HepG2 (cell line): Measurements from ENCODE around the gene EFHD2. TPM values are rescaled to one million over a fixed set of nuclear protein-coding genes. Genes with fewer than 3 reads are reported as not detected.

ENCODE experiments used
- ATAC-seq: fragments of 200-7000 bp; cut with Tn5 transposase; 3 replicates; pipeline ENCODE4 v1.9.1; 2020; ENCODE audit warnings: mild to moderate bottlenecking, moderate library complexity
- BruUV-seq: library from RNA; stranded (reverse); fragments of 400-500 nt; replicated peaks from 2 replicates; lab custom pipeline; 2021; lab: Mats Ljungman, UMichigan
- CTCF ChIA-PET: fragments of 300-600 bp; formaldehyde crosslinking; extraction: SDS; loops from one replicate; lab custom pipeline; 2021; ENCODE audit warnings: low total read pairs, inconsistent platforms, low intra/inter-chr PET ratio; lab: Yijun Ruan, JAX
- POLR2A ChIA-PET: fragments of 350-600 bp; sonication (Branson Sonifier 250); formaldehyde crosslinking; loops from one replicate; lab custom pipeline; 2020; ENCODE audit warnings: antibody characterized with exemption, inconsistent platforms; lab: Yijun Ruan, JAX
- DNase-seq: peaks from one replicate; pipeline ENCODE4 v3.0.0-alpha.2; 2015; ENCODE audit warnings: low spot score
- FAIRE-seq: peaks from 3 replicates; lab custom pipeline; 2011; peaks lifted over from hg19 to GRCh38; lab: Jason Lieb, UNC
- H2AFZ ChIP-seq: one replicate; pipeline ENCODE4 v1.6.1; 2011; ENCODE audit warnings: low read length, inconsistent platforms
- H3K27ac ChIP-seq: fragments of 300-600 bp; 3 replicates; pipeline ENCODE4 v1.8.0; 2011; ENCODE audit warnings: mixed run types, mild to moderate bottlenecking, mixed read lengths, low read length, inconsistent platforms; ENCODE audit not compliant: insufficient read depth; ENCODE audit errors: extremely low read length
- H3K27me3 ChIP-seq, 2 experiments: fragments of 200-600 bp in 1 of 2; 2 replicates in 1 of 2; 3 replicates in 1 of 2; pipeline versions ENCODE4 v1.6.0 to v1.8.0; 2011; ENCODE audit warnings: low read length in 2 of 2, mild to moderate bottlenecking in 2 of 2, moderate library complexity in 2 of 2, inconsistent platforms in 1 of 2; ENCODE audit not compliant: insufficient read depth in 2 of 2, control insufficient read depth in 1 of 2
- H3K36me3 ChIP-seq, 2 experiments: fragments of 200-600 bp in 1 of 2; replicated peaks in 1 of 2; 2 replicates in 1 of 2; 3 replicates in 1 of 2; pipeline versions ENCODE4 v1.5.1 to v1.8.0; 2011; ENCODE audit warnings: low read length in 2 of 2, inconsistent platforms in 1 of 2; ENCODE audit not compliant: insufficient read depth in 2 of 2, control insufficient read depth in 1 of 2
- H3K4me1 ChIP-seq: 2 replicates; pipeline ENCODE4 v1.5.1; 2012; ENCODE audit warnings: low read length, inconsistent platforms; ENCODE audit not compliant: insufficient read depth
- H3K4me2 ChIP-seq: 2 replicates; pipeline ENCODE4 v1.6.0; 2011; ENCODE audit warnings: low read depth, low read length, inconsistent platforms
- H3K4me3 ChIP-seq, 3 experiments: fragments of 200-600 bp in 1 of 3; sonication (generic), shearing (Covaris generic) in 1 of 3; replicated peaks in 1 of 3; 2 replicates each; pipeline ENCODE4 v1.5.1; 2011 to 2016; ENCODE audit warnings: low read length in 3 of 3, inconsistent platforms in 2 of 3, low read depth in 2 of 3, mild to moderate bottlenecking in 2 of 3, control low read depth in 1 of 3, mixed read lengths in 1 of 3; ENCODE audit not compliant: insufficient read depth in 1 of 3
- H3K79me2 ChIP-seq: one replicate; pipeline ENCODE4 v1.6.1; 2011; ENCODE audit warnings: low read length, inconsistent platforms; ENCODE audit not compliant: insufficient read depth
- H3K9ac ChIP-seq: 2 replicates; pipeline ENCODE4 v1.6.0; 2011; ENCODE audit warnings: mild to moderate bottlenecking, low read depth, low read length, inconsistent platforms; ENCODE audit not compliant: insufficient read depth
- H3K9me3 ChIP-seq: 2 replicates; pipeline ENCODE4 v1.5.1; 2012; ENCODE audit warnings: mild to moderate bottlenecking, low read length
- H4K20me1 ChIP-seq: 2 replicates; pipeline ENCODE4 v1.6.0; 2011; ENCODE audit warnings: inconsistent platforms, mild to moderate bottlenecking, low read length, moderate library complexity; ENCODE audit not compliant: insufficient read depth
- BCL6 ChIP-seq: IDR thresholded peaks from 2 replicates; pipeline ENCODE4 v1.6.1; 2016; ENCODE audit warnings: missing genetic modification reagents, missing compliant biosample characterization
- HNF4G ChIP-seq, 2 experiments: sonication (generic) in 1 of 2; formaldehyde crosslinking in 1 of 2; IDR thresholded peaks; 2 replicates each; pipeline versions ENCODE4 v1.4.0 to v1.6.1; 2011 to 2020; ENCODE audit warnings: borderline replicate concordance in 2 of 2, low read depth in 2 of 2, mild to moderate bottlenecking in 2 of 2, low read length in 1 of 2, missing genetic modification reagents in 1 of 2, moderate library complexity in 1 of 2
- PHB2 ChIP-seq: fragments of 450-650 bp; IDR thresholded peaks from 2 replicates; pipeline ENCODE4 v1.6.1; 2018; ENCODE audit not compliant: partially characterized antibody
- SAP130 ChIP-seq: IDR thresholded peaks from 2 replicates; pipeline ENCODE4 v1.6.1; 2016; ENCODE audit warnings: low read depth
- TAF1 ChIP-seq: sonication (generic); formaldehyde crosslinking; IDR thresholded peaks from 2 replicates; pipeline ENCODE4 v1.4.0; 2020; ENCODE audit warnings: missing genetic modification reagents
- TBL1XR1 ChIP-seq: fragments of 150-350 bp; IDR thresholded peaks from 2 replicates; pipeline ENCODE4 v1.6.1; 2014; ENCODE audit warnings: borderline replicate concordance, low read length; ENCODE audit not compliant: partially characterized antibody
- TP53 ChIP-seq: sonication (generic); formaldehyde crosslinking; conservative IDR thresholded peaks from 2 replicates; pipeline ENCODE4 v1.4.0; 2020; ENCODE audit warnings: missing genetic modification reagents
- XRCC5 ChIP-seq: fragments of 200-400 bp; formaldehyde crosslinking; optimal IDR thresholded peaks from 2 replicates; pipeline ENCODE3; 2017; ENCODE audit warnings: mild to moderate bottlenecking, low read length
- ZNF678 ChIP-seq: sonication (generic); formaldehyde crosslinking; IDR thresholded peaks from 2 replicates; pipeline ENCODE4 v1.4.0; 2020; ENCODE audit warnings: mild to moderate bottlenecking, missing genetic modification reagents
- WGBS: methylation state at CpG from one replicate; pipeline ENCODE4 v1.1.6; 2017; ENCODE audit warnings: low lambda C conversion rate; 5-methylcytosine and 5-hydroxymethylcytosine counted together
- in situ Hi-C: cut with HindIII; loops from 2 replicates; pipeline ENCODE4 v1.10.0; 2017; ENCODE audit warnings: low pct_unique_long_range_greater_than_20kb; ENCODE audit not compliant: extremely low pct_ligation_motif_present
- intact Hi-C: fragments of 100-400 bp; cut with micrococcal nuclease; formaldehyde crosslinking; loops from one replicate; pipeline ENCODE4 v1.10.0; 2022; ENCODE audit not compliant: unreplicated experiment
- polyA plus RNA-seq, 8 experiments: library from polyadenylated mRNA; depleted of rRNA in 3 of 8; stranded (reverse) in 7 of 8; unstranded in 1 of 8; fragments of >200 nt; fragmentation: Illumina TruSeq in 4 of 8; extraction: Trizol in 4 of 8; gene quantifications; 2 replicates each; pipeline versions ENCODE4 v1.2.1 to v1.2.3, GENCODE V29; 2011 to 2016; ENCODE audit warnings: low read depth in 4 of 8, missing spikeins in 1 of 8, mixed read lengths in 1 of 8; ENCODE audit not compliant: insufficient read depth in 1 of 8
- total RNA-seq, 5 experiments: library from RNA; depleted of rRNA; stranded (reverse); fragments of >200 nt; fragmentation: Illumina TruSeq; extraction: Trizol; gene quantifications; 2 replicates each; pipeline ENCODE4 v1.2.3, GENCODE V29; 2016; ENCODE audit warnings: low read depth in 1 of 5
- TF ChIP-seq, protein P1 (sequence below): sonication (generic); formaldehyde crosslinking; IDR thresholded peaks from 2 replicates; pipeline ENCODE4 v1.4.0; 2020; ENCODE audit warnings: mild to moderate bottlenecking, low read depth, missing genetic modification reagents
- TF ChIP-seq, protein P2 (sequence below): sonication (generic); formaldehyde crosslinking; IDR thresholded peaks from 2 replicates; pipeline ENCODE4 v1.4.0; 2020; ENCODE audit warnings: missing genetic modification reagents
- TF ChIP-seq, protein P3 (sequence below): sonication (generic); formaldehyde crosslinking; conservative IDR thresholded peaks from 2 replicates; pipeline ENCODE4 v1.8.0; 2022; ENCODE audit warnings: mild to moderate bottlenecking, moderate library complexity, missing genetic modification reagents
- TF ChIP-seq, protein P4 (sequence below): sonication (generic); formaldehyde crosslinking; IDR thresholded peaks from 2 replicates; pipeline ENCODE4 v1.4.0; 2020; ENCODE audit warnings: missing genetic modification reagents
- TF ChIP-seq, protein P5 (sequence below): sonication (generic); formaldehyde crosslinking; IDR thresholded peaks from 2 replicates; pipeline ENCODE4 v1.8.0; 2022; ENCODE audit warnings: mild to moderate bottlenecking, missing genetic modification reagents, moderate library complexity
- TF ChIP-seq, protein P6 (sequence below): sonication (generic); formaldehyde crosslinking; IDR thresholded peaks from 2 replicates; pipeline ENCODE4 v1.5.0; 2020; ENCODE audit warnings: missing genetic modification reagents, mild to moderate bottlenecking, borderline replicate concordance

Gene EFHD2
- total and polyA plus RNA-seq, 2 of the 13 experiments (the other 11 are each of a cell fraction or from before 2014, with no cell fraction given): 9.4 to 12.7 TPM

DNA sequence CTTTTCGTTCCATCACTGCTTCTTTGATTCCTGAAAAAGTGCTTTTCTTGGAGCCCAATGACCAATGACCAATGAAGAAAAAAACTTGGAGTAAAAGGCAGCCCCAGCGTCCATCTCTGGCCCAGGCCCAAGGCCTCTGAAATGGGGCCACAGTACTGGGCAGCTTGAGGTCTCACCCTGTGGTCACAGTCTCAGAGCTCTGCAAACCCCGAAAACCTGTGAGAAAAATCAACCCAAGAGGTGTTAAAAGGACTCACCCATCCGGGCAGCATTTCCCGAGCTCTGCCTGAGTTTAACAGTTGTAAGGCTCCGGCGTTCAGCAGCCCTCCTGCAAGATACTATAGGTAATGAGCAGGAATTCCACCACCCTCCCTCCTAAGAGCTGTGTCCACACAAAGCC lies 2.1 kb upstream of the EFHD2 start (continued):
- TF ChIP-seq, protein P1, sequence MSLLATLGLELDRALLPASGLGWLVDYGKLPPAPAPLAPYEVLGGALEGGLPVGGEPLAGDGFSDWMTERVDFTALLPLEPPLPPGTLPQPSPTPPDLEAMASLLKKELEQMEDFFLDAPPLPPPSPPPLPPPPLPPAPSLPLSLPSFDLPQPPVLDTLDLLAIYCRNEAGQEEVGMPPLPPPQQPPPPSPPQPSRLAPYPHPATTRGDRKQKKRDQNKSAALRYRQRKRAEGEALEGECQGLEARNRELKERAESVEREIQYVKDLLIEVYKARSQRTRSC (CRISPR knock-in tag): no peak
- no peak for TF ChIP-seq PHB2

DNA sequence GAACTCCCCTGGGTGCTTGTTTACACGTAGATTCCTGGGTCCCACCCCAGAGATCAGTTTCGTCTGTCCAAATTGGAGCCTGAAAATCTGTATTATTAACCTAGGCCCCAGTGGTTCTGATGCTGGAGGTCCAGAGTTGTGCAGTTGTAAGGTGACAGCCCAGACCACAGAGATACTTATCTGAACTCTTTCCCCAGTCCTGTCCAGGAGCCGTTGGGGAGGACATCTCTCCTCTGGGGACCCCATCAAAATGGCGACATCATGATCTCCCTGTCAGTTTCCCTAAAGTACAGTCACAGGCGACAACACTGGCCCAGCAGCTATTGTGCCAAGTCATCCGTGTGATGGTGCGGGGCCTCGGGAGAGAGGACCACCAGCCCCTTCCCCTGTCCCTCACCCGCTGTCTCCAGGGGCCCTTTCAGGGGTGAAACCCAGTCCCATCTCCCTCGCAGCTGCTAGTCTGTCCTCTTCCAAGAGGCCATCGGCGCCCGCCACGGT lies 749 bp upstream of the EFHD2 start:
- ATAC-seq (peak; percentile 9; the same call in 1 of the 3 replicates), FAIRE-seq (no peak), DNase-seq (no peak)
- H3K79me2 ChIP-seq: no peaks in the 10 kb centered on the region
- WGBS: 0% methylated on average over 7 of the region's 14 CpGs
- H2AFZ ChIP-seq: no peak overlapping the region
- H3K4me1 ChIP-seq: peaks cover 38% of the 10 kb centered on the region
- no peaks in the 10 kb centered on the region; a peak in 2 of 5 replicates for H3K36me3 ChIP-seq
- peak overlapping the region; percentile 70 for H3K9ac ChIP-seq
- CTCF ChIA-PET: interaction anchor here (1.5 kb wide), 1 partner anchor 85 kb away, joined by 3 read pairs; no protein-coding TSS in a partner anchor
- H3K4me3 ChIP-seq: peak overlapping the region; percentile 77 to 83 (median 78); a peak in 5 of 6 replicates
- POLR2A ChIA-PET: no interaction called here
- H4K20me1 ChIP-seq: no peaks in the 10 kb centered on the region
- no peaks in the 10 kb centered on the region for H3K9me3 ChIP-seq
- H3K27ac ChIP-seq: no peak overlapping the region
- intact Hi-C loops (loop anchor here (5.0 kb wide), 1 partner anchor 37 kb away; no protein-coding TSS in a partner anchor), in situ Hi-C loops (no loop called here)
- no TSS peak for BruUV-seq
- H3K27me3 ChIP-seq: peaks cover 3 to 38% of the 10 kb centered on the region in 2 experiments; a peak in 3 of 5 replicates
- peak overlapping the region; percentile 91 for H3K4me2 ChIP-seq
- TF ChIP-seq, protein P2, sequence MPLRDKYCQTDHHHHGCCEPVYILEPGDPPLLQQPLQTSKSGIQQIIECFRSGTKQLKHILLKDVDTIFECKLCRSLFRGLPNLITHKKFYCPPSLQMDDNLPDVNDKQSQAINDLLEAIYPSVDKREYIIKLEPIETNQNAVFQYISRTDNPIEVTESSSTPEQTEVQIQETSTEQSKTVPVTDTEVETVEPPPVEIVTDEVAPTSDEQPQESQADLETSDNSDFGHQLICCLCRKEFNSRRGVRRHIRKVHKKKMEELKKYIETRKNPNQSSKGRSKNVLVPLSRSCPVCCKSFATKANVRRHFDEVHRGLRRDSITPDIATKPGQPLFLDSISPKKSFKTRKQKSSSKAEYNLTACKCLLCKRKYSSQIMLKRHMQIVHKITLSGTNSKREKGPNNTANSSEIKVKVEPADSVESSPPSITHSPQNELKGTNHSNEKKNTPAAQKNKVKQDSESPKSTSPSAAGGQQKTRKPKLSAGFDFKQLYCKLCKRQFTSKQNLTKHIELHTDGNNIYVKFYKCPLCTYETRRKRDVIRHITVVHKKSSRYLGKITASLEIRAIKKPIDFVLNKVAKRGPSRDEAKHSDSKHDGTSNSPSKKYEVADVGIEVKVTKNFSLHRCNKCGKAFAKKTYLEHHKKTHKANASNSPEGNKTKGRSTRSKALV: no peak
- no peak for TF ChIP-seq ZNF678
- TF ChIP-seq TP53 (CRISPR knock-in tag): no peak
- TF ChIP-seq TBL1XR1: no peak
- TF ChIP-seq, protein P3, sequence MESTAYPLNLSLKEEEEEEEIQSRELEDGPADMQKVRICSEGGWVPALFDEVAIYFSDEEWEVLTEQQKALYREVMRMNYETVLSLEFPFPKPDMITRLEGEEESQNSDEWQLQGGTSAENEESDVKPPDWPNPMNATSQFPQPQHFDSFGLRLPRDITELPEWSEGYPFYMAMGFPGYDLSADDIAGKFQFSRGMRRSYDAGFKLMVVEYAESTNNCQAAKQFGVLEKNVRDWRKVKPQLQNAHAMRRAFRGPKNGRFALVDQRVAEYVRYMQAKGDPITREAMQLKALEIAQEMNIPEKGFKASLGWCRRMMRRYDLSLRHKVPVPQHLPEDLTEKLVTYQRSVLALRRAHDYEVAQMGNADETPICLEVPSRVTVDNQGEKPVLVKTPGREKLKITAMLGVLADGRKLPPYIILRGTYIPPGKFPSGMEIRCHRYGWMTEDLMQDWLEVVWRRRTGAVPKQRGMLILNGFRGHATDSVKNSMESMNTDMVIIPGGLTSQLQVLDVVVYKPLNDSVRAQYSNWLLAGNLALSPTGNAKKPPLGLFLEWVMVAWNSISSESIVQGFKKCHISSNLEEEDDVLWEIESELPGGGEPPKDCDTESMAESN (CRISPR knock-in tag): 0 out of 2 replicates have a peak, but pooled peaks have one; percentile 19
- TF ChIP-seq BCL6 (CRISPR knock-in tag): no peak
- TF ChIP-seq, protein P4, sequence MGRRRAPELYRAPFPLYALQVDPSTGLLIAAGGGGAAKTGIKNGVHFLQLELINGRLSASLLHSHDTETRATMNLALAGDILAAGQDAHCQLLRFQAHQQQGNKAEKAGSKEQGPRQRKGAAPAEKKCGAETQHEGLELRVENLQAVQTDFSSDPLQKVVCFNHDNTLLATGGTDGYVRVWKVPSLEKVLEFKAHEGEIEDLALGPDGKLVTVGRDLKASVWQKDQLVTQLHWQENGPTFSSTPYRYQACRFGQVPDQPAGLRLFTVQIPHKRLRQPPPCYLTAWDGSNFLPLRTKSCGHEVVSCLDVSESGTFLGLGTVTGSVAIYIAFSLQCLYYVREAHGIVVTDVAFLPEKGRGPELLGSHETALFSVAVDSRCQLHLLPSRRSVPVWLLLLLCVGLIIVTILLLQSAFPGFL (CRISPR knock-in tag): no peak
- TF ChIP-seq TAF1 (CRISPR knock-in tag): no peak
- peak; percentile 21; the same call in 1 of the 2 replicates for TF ChIP-seq SAP130
- no peak for TF ChIP-seq HNF4G (IDR thresholded peaks at IDR 0.05; ENCODE audit: borderline replicate concordance, low read depth, low read length)
- TF ChIP-seq HNF4G (CRISPR knock-in tag; IDR thresholded peaks at IDR 0.05; ENCODE audit: borderline replicate concordance, low read depth): no peak
- TF ChIP-seq, protein P5, sequence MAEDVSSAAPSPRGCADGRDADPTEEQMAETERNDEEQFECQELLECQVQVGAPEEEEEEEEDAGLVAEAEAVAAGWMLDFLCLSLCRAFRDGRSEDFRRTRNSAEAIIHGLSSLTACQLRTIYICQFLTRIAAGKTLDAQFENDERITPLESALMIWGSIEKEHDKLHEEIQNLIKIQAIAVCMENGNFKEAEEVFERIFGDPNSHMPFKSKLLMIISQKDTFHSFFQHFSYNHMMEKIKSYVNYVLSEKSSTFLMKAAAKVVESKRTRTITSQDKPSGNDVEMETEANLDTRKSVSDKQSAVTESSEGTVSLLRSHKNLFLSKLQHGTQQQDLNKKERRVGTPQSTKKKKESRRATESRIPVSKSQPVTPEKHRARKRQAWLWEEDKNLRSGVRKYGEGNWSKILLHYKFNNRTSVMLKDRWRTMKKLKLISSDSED (CRISPR knock-in tag): no peak
- no peak for TF ChIP-seq XRCC5
- TF ChIP-seq, protein P6, sequence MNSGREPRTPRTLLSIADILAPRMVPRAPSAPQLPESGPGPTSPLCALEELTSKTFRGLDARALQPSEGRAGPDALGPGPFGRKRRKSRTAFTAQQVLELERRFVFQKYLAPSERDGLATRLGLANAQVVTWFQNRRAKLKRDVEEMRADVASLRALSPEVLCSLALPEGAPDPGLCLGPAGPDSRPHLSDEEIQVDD: no peak
